GM19240 (cell line): ENCODE results near the gene MCM8.

Experiments
- DNase-seq: peaks from one replicate; pipeline ENCODE4 v3.0.0; 2011; ENCODE audit warnings: low spot score; ENCODE audit not compliant: insufficient read length

MCM8 gene

GRCh38 chr20:5950271-5951031 lies at the start of gene MCM8, which contains the start of gene TRMT6:
Gene MCM8 (plus strand): TSS chr20:5950652. CDS start chr20:5952016, 1,364 bp downstream.
Gene TRMT6 (minus strand): TSS chr20:5950533. CDS start chr20:5950405, 128 bp downstream.
- DNase-seq, result peak; percentile 83

GRCh38 chr20:5900908-5901307 lies 49.5 kb upstream of the MCM8 start:
- no peak for DNase-seq

GRCh38 chr20:5908981-5909380 lies 41.5 kb upstream of the MCM8 start:
- no peak for DNase-seq

- DNase-seq, result no peak
Observed at GRCh38 chr20:5910186-5910585, 40.3 kb upstream of the MCM8 start.

GRCh38 chr20:5913166-5913565 lies 37.3 kb upstream of the MCM8 start:
- DNase-seq, result no peak

GRCh38 chr20:5914859-5915258 lies 35.6 kb upstream of the MCM8 start:
- DNase-seq, result no peak

- no peak for DNase-seq
Observed at GRCh38 chr20:5918856-5919625, 31.4 kb upstream of the MCM8 start.

- no peak for DNase-seq
Observed at GRCh38 chr20:5919626-5920544, 30.6 kb upstream of the MCM8 start.

GRCh38 chr20:5920581-5920980 lies 29.9 kb upstream of the MCM8 start:
- DNase-seq, result no peak

GRCh38 chr20:5923493-5923892 lies 27.0 kb upstream of the MCM8 start:
- no peak for DNase-seq

GRCh38 chr20:5925551-5925950 lies 24.9 kb upstream of the MCM8 start:
- no peak for DNase-seq

GRCh38 chr20:5927749-5928462 lies 22.5 kb upstream of the MCM8 start:
- no peak for DNase-seq

GRCh38 chr20:5928836-5929715 lies 21.4 kb upstream of the MCM8 start:
- DNase-seq, result no peak

- DNase-seq, result no peak
Observed at GRCh38 chr20:5931411-5931810, 19.0 kb upstream of the MCM8 start.

- no peak for DNase-seq
Observed at GRCh38 chr20:5932796-5933195, 17.7 kb upstream of the MCM8 start.

- no peak for DNase-seq
Observed at GRCh38 chr20:5933802-5934436, 16.5 kb upstream of the MCM8 start.

GRCh38 chr20:5935384-5935783 lies 15.1 kb upstream of the MCM8 start:
- no peak for DNase-seq

GRCh38 chr20:5936238-5936637 lies 14.2 kb upstream of the MCM8 start:
- no peak for DNase-seq

GRCh38 chr20:5938456-5939029 lies 11.9 kb upstream of the MCM8 start:
- no peak for DNase-seq
